HG03025 (cell line): ENCODE results near the gene CDCP2.
"Not testable (repeated sequence)": the region's sequence is repeated elsewhere in the genome, so short reads cannot be mapped to it uniquely, and the experiment has no call there.

Source experiments
- ATAC-seq: cut with Tn5 transposase; IDR thresholded peaks from one replicate; pipeline ENCODE4 v1.9.1; 2021; ENCODE audit warnings: mild to moderate bottlenecking, moderate library complexity; ENCODE audit not compliant: unreplicated experiment, low FRiP score

CDCP2 gene

DNA sequence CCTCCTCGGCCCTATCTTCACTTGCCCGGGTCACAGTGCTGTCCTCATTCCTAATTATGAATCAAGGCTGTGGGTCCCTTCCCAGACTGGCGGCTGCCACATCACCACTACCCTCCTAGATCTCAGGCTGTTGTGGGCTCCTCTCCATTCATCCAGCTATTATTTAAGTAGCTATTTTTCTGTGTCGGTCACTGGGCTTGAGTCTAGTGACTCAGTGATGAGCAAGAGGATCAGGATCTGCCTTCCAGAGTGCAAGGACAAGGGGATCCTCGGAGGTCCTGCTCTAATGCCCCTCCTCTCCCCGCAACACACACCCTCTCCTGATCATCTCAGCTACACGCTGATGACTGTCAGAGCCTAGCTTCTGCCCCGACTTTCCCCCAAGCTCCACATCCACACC is 34.1 kb downstream of the CDCP2 start:
- ATAC-seq, result no peak

DNA sequence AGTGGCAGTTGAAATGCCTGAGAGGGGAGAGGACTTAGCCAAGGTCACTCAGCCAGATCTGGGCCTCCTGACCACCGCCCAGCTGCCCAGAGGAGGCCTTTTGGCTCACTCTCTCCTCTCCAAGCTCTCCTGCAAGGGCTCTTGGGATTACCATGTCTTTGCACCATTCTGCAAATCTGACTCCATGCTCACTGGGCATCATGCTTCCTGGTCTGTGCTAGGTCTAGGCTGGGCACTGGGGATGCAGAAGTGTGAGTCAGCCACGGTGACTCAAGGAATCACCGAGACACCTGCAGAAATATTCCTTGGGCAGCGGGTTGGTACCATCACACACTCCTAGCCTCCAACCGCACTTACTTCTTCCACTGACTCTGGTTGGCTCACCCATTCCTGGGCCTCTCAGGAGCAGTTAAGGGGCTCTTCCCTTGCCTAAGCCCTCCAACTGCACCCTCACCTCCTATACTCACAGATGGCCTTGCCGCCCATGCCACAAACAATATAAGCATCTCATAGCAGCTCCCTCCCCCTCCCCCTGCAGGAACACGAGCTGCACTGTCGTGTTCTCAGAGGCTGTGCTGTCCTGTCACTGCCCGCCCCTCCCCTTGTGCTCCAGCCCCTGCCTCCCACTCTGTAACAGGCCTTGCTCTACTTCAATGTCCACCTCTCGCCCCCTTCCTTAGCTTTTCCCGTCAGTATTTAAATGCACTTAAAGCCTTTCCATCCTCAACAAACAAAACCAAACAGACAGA is 34.8 kb downstream of the CDCP2 start:
- no peak for ATAC-seq

DNA sequence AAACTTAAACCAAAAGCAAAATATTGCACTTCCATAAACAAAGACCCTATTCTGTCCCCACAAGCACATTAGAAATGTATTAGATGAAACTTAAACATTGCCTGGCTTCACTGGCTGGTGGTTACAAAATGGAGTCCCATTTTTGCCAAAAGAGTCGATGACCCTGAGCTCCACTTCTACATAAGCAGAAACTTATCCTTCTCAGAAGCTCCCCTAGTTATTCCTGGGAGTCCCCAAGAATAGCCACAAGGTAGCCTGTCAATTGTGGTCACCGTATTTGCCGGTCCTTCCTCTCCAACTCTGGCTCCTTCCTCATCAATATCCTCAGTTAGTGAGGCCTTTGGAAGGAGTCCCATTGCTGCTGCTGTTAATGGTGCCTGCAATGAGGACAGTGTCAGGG is 37.3 kb downstream of the CDCP2 start:
- no peak for ATAC-seq

DNA sequence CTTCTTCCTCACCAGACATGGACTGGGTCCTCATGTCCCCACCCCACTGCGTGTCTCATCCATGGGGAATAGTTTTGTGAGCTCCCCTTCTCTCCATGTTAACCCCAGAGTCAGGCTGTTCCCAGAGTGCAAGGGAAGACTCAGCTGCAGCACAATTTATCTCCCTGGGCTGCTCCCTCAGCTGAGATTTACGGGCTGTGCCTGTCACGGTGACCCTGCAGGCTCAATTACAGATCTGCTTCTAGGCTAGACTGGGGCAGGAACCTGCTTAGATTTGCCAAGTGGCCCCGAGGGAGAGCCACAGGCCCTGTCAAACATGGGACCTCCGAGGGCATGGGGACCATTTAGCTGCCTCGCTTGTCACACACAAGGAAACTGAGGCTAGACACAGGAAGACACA is 37.8 kb downstream of the CDCP2 start:
- ATAC-seq, result no peak

DNA sequence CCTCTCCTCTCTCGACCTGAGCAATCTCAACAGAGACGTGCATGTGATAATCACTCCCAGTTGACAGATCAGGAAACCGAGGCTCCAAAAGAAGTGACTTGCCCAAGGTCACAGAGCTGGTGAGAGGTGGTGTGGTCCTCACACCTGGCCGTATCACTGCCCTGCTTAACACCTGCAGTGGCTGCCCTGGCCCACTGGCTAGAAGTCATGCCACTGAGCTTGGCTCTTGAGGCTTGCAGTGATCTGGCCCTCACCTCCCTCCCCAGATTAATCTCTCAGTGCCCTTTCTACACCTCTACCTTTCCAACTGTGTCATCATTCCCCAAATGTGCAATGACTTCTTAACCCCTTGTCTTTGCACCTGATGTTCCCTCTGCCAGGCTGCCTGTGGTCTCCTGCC is 38.8 kb downstream of the CDCP2 start:
- no peak for ATAC-seq

DNA sequence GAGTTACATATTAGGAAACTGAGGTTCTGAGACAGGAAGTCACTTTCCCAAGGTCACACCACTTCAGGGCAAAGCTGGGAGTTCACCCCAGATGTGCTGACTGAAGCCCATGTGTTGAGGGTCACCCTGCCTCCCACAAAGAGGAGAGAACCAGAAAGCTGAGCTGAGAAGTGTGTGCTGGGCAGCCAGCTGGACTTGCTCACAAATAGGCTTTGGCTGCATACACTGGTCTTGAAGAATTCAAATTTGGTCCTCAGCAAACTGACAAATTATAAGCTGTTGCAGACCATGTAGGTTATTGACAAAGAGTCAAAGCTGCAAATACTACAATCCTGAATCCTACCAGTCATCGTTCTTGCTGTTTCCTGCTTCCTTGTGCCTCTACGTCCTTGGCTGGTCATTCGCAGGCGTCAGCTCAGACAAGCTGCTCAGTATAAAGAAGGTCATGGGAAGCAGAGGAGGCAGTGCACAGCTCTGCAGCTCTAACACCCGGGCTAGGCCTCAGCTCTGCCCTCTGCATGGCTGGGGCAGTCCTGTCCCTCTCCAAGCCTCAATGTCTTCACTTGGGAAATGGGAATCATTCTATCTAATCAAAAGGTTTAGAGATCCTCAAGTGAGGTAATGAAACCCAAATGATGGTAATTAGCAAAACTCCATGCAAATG is 40.0 kb downstream of the CDCP2 start:
- no peak for ATAC-seq

DNA sequence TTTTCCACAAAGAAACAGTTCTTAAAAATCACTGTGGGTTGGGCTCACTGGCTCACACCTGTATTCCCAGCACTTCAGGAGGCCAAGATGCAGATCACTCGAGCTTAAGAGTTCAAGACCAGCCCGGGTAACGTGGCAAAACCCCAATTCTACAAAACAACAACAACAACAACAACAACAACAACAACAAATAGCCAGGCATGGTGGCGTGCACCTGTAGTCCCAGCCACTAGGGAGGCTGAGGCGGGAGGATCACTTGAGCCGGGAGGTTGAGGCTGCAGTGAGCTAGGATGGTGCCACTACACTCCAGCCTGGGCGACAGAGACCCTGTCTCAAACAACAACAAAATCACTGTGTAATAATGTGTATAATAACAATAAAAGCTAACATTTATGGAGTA is 40.8 kb downstream of the CDCP2 start:
- no peak for ATAC-seq

DNA sequence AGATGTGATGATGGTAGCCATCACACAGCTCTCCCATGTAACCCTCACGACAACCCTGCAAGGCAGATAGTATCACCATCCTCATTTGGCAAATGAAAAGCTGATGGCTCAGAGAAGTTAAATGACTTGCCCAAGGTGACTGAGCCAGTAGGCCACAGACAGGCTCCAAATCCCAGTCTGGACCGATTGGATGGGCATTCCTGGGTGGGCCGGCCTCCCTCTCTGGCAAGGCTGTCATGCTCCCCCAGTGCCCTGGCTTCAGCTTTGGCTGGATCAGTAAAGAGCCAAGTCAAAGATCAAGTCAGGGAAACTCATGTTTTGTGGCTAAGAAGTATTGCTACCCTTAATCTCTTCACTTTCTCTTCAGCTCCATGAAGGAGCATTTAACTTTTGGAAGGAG is 41.2 kb downstream of the CDCP2 start:
- ATAC-seq, result no peak

DNA sequence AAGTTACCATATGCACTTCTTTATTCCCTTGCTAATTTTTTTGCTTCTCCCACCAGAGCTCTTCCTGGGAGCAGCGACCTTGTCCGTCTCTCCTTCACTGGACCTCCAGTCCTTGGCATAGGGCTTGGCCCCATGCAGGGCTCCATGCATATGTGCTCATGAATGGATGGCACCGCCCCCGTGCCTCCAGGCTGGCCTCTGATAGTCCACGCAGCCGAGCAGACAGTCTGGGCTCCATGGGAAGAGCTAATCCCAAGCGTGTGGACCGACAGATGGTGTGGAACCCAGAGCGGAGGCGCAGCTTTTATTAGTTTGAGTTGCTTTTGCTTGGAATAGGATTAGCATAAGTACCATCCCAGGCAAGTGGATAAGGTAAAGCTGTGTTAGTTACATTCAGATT is 41.8 kb downstream of the CDCP2 start:
- no peak for ATAC-seq

DNA sequence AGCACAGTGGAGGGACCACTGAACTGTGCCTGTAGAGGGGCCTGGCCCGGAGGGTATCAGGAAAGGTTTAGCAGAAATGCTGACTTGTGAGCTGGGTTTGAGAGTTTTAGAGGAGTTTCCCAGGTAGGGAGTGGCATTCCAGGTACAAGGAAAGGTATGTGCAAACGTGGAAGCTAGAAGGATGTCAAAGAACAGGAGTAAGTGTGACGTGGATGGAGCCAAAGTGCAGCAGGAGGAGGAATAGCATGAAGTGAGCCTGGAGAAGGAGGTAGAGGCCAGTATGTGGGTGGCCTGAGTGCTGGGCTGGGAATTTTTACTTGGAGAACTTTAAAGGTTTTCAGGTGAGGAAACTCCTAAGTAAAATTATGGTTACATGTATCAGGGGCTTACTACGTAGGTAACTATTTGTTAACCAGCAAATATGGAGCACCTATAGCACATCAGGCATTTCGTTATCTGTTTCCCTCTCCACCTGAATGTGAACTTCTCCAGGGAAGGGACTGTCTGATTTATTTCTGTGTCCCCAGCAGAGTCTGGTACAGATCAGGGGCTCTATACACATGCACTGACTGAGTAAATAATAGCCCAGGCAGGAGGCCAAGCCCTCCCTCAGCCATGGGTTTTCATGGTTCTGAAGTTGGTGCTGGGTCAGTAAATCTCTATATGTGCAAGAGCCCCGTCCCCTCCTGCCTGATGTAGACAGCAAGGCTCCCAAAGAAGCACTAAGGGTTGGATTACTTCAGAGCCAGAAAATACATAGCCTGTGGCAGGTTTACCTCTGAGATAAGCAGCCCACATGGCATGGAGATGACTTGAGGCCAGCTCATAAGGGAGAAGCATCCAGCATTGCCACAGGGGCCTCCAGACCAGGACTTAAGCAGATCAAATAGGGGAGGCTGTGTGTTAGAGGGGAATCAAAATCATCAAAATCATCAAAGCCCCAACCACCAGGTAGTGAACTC is 43.4 kb downstream of the CDCP2 start:
- ATAC-seq, result no peak

DNA sequence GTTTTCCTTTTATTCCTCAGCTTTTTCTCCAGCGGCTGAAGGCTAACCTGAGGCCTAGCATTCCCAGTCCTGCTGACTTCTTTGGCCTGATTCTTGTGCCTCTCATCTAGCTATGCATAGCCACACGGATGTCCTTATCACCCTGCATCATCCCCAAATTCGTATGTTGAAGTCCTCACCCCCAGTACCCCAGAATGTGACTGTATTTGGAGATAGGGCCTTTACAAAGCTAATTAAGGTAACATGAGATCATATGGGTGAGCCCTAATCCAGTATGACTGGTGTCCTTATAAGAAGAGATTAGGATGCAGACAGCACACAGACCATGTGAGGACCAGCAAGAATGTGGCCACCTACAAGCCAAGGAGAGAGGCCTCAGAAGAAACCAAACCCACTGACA is 44.6 kb downstream of the CDCP2 start:
- ATAC-seq, result no peak

DNA sequence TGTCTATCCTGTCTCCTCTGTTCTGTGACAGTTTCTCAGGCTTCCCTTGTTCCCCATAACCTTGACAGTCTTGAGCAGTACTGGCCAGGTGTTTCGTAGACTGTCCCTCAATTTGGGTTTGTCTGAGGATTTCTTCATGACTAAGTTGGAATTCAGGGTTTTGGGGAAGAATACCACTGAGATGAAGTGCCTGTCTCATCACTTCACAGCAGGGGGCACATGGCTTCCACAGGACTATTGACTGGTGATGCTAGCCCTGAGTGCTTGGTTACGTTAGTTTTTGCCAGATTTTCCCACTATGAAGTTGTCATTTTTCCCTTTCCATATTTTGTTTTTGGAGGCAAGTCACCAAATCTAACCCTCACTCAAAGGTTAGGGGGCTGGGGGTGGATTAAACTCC is 45.7 kb downstream of the CDCP2 start:
- ATAC-seq, result no peak

DNA sequence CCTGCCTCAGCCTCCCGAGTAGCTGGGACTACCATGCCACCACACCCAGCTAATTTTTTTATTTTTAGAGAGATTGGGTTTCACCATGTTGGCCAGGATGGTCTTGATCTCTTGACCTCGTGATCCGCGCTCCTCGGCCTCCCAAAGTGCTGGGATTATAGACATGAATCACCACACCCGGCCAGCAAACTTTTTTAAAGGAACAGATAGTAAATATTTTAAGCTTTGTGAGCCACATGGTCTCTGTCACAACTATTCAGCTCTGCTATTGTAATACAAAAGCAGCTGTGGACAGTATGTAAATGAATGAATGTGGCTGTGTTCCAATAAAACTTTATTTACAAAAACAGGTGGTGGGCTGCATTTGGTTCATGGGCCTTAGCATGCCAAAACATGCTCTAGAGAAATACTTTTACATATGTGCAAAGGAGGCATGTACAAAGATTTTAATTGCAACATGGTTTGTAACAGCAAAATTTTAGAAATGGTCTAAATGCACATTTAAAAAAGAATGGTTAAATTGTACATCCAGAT is 47.0 kb downstream of the CDCP2 start:
- no peak for ATAC-seq

DNA sequence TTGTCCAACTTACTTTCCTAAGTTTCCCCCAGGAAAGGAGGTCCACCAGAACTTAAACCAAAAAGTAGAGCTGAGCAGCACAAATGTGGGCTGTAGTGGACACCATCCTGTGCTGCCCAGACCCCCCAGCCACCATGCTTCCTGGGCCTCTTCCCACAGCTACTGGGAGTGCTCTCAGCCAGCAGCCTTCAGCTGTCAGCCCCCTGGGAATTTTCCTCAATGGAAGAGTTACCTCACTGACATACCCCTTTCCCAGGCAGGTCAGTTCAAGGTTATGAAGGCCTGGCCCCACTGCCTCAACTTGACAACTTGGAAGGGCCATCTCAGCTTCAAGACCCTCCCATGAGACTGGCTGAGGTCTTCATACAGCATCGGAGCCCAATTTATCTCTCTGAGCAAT is 47.7 kb downstream of the CDCP2 start:
- ATAC-seq, result no peak

DNA sequence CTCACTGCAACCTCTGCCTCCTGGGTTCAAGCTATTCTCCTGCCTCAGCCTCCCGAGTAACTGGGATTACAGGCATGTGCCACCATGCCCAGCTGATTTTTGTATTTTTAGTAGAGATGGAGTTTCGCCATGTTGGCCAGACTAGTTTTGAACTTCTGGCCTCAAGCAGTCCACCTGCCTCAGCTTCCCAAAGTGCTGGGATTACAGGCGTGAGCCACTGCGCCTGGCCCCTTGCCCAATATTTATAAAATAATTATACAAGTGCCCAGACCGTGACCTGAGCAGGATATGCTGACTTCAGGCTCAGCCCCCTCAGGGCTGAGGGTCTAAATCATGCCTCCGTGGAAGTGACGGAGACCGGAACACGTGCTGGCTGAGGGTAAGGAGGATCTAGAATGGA is 48.2 kb downstream of the CDCP2 start:
- not testable (repeated sequence) for ATAC-seq

DNA sequence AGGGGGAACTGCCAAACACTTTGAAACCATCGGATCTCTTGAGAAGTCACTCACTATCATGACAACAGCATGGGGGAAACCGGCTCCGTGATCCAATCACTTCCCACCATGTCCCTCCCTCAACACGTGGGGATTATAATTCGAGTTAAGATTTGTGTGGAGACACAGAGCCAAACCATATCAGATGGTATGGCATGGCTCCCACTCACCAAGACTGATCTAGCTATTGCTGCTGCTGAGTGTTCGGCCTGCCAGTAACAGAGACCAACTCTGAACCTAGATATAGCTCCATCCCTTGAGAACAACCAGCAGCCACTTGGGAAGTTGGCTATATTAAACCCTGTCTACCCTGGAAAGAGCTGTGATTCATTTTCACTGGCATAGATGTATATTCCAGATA is 49.4 kb downstream of the CDCP2 start:
- ATAC-seq, result no peak

DNA sequence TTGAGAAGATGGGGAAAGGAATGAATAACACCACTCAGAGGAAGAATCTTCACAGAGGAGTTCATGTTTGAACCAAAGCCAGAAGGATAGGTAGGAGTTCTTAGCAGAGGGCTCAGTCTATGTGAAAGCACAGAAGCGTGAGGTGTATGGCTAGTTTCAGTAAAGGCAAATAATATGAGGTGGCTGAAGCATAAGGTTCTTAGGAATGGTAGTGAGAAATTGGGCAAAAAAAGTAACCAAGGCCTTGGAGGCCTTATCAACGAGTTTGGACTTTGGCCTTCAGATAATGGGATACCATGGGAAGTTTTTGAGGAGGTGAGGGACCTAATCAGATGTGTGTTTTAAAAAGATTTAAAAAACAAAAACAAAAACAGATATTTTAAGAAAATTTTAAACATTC is 52.3 kb downstream of the CDCP2 start:
- ATAC-seq, result no peak

DNA sequence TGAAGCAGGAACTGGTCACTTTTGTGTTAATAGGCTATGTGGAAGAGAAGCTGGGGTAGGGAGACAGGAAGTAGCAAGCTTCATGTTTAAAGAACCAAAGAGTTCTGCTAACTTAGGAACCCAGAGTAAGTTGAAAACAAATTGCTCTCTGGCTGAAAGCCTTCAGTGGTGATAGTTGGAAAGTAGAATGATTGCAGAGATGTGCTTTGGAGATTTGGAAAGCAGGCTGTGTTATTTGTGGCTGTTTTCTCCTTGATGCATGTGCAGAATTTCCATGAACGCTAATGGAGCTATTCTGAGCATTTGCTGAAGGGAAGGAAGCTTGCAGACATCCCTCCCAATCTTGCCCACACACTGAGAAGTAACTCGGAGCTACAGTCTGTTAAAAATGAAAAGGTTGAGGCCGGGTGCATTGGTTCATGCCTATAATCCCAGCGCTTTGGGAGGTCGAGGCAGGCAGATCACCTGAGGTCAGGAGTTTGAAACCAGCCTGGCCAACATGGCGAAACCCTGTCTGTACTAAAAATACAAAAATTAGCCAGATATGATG is 53.7 kb downstream of the CDCP2 start:
- no peak for ATAC-seq

DNA sequence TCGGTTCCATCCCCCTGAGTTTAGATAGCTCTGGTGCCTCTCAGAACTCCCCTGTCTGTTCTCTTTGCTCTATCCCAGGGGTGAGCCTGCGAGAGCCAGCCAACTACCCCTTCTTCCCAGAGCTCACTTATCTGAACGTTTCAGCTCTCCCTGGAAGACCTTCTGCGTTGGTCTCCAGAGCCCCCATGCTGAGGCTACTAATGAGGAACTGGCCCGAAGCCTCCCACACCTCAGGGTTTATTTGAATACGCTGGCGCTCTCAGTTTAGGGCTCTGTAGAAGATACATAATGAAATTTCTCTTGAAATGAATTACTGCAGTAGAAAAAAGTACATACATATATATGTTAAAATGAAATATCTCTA is 55.9 kb downstream of the CDCP2 start:
- ATAC-seq, result no peak

DNA sequence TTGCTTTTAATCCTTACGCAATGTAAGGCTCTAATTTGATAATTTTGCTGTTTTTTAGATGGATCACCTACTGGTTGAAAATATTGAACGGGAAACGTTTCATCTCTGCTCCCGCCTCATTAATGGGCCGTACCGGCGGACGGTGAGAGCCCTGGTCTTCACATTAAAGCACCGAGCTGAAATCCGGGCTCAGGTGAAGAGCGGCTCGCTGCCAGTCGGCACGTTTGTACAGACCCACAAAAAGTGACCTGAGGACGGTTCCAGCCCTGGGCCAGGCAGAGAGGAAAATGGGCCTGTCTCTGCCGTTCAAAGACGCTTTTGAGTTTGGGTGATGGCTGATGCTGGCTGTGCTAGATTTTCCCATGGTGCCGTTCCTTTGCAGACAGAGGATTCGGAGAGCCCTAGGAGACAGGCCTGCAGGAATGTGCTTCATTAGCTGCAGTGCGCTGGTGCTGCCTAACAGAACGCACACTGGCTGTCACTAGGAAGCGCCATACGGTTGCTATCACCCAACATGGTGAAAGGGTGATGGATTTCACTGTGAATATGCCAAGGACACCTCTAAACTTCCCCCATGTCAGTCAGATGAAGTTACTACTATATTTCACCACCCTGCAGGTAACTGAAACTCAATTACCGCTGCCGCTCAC is 56.4 kb downstream of the CDCP2 start:
- no peak for ATAC-seq
